HG02623 (cell line): Measurements from ENCODE around the gene GPC3.
"Not testable (repeated sequence)": the region's sequence is repeated elsewhere in the genome, so short reads cannot be mapped to it uniquely, and the experiment has no call there.

Experiments
- ATAC-seq: cut with Tn5 transposase; IDR thresholded peaks from one replicate; pipeline ENCODE4 v1.9.1; 2021; ENCODE audit warnings: moderate library complexity; ENCODE audit not compliant: unreplicated experiment

GPC3 gene

GRCh38 chrX:133621384-133621783, 364.0 kb downstream of the GPC3 start:
- not testable (repeated sequence) for ATAC-seq

GRCh38 chrX:133611676-133612075, 373.7 kb downstream of the GPC3 start:
- no peak for ATAC-seq

GRCh38 chrX:133610056-133610455, 375.3 kb downstream of the GPC3 start:
- no peak for ATAC-seq

GRCh38 chrX:133609166-133609565, 376.2 kb downstream of the GPC3 start:
- no peak for ATAC-seq

- no peak for ATAC-seq
Measured at GRCh38 chrX:133608406-133608805, 377.0 kb downstream of the GPC3 start.

- ATAC-seq, result no peak
Measured at GRCh38 chrX:133607419-133608348, 377.7 kb downstream of the GPC3 start.

GRCh38 chrX:133606990-133607389, 378.4 kb downstream of the GPC3 start:
- no peak for ATAC-seq

- ATAC-seq, result no peak
Measured at GRCh38 chrX:133604801-133605200, 380.6 kb downstream of the GPC3 start.

GRCh38 chrX:133602881-133603280, 382.5 kb downstream of the GPC3 start:
- ATAC-seq, result no peak

GRCh38 chrX:133601116-133601515, 384.3 kb downstream of the GPC3 start:
- no peak for ATAC-seq

GRCh38 chrX:133600536-133600935, 384.9 kb downstream of the GPC3 start:
- no peak for ATAC-seq

GRCh38 chrX:133598601-133599335, 386.6 kb downstream of the GPC3 start:
- no peak for ATAC-seq

GRCh38 chrX:133594156-133594555, 391.2 kb downstream of the GPC3 start:
- ATAC-seq, result no peak

- no peak for ATAC-seq
Measured at GRCh38 chrX:133593531-133593930, 391.9 kb downstream of the GPC3 start.

GRCh38 chrX:133590703-133591505, 394.5 kb downstream of the GPC3 start:
- ATAC-seq, result no peak

GRCh38 chrX:133588827-133589226, 396.6 kb downstream of the GPC3 start:
- no peak for ATAC-seq

- no peak for ATAC-seq
Measured at GRCh38 chrX:133587818-133588217, 397.6 kb downstream of the GPC3 start.

GRCh38 chrX:133587071-133587470, 398.3 kb downstream of the GPC3 start:
- ATAC-seq, result no peak

GRCh38 chrX:133586443-133586842, 399.0 kb downstream of the GPC3 start:
- no peak for ATAC-seq

- no peak for ATAC-seq
Measured at GRCh38 chrX:133583825-133584224, 401.6 kb downstream of the GPC3 start.

- ATAC-seq, result no peak
Measured at GRCh38 chrX:133580625-133581024, 404.8 kb downstream of the GPC3 start.
